ENCODE results near the gene MAP2. TPM values are rescaled to one million over a fixed set of nuclear protein-coding genes. Genes with fewer than 3 reads are reported as not detected.

Gene MAP2
- total and polyA plus RNA-seq, 2 of the 13 experiments (the other 11 are each of a cell fraction or from before 2014, with no cell fraction given) = 0.08 TPM; not detected in 1

DNA sequence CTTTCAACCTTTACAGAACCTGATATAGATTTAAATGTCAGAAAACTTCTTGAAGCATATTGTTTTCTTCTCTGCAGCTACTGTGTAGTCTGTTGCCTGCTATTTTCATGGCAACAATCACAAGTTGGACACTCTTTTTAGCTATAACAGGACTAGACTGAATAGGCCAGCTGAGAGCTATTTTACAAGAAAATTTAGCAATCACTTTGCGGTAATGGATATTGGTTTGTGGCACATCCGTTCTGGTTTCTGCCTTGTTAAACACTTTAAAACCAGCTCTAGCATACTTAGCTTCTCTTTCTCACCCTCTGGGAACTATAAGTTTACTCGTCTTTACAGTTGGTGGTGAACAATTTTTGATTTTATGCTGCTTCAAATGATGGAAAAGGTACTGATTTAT is 125.7 kb downstream of the MAP2 start:
- CTCF ChIA-PET (ENCODE audit: low intra/inter-chr PET ratio, low total read pairs) = no interaction called here
- BruUV-seq (replicated peaks) = no TSS peak
- 31% methylated on average over 3 of the region's 3 CpGs for WGBS (ENCODE audit: low lambda C conversion rate)

More for the DNA sequence above, 125.7 kb downstream of the MAP2 start:
- DNase-seq (ENCODE audit: low spot score) (no peak), FAIRE-seq (no peak), ATAC-seq (no peak)
- H3K9ac ChIP-seq (ENCODE audit: insufficient read depth, low read depth, low read length) = no peak overlapping the region
- no peak overlapping the region for H3K4me2 ChIP-seq (ENCODE audit: low read depth, low read length)
- no peak for TF ChIP-seq ZNF335 (CRISPR knock-in tag; IDR thresholded peaks at IDR 0.05)
- TF ChIP-seq, protein P1, sequence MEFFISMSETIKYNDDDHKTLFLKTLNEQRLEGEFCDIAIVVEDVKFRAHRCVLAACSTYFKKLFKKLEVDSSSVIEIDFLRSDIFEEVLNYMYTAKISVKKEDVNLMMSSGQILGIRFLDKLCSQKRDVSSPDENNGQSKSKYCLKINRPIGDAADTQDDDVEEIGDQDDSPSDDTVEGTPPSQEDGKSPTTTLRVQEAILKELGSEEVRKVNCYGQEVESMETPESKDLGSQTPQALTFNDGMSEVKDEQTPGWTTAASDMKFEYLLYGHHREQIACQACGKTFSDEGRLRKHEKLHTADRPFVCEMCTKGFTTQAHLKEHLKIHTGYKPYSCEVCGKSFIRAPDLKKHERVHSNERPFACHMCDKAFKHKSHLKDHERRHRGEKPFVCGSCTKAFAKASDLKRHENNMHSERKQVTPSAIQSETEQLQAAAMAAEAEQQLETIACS (CRISPR knock-in tag; IDR thresholded peaks at IDR 0.05) = no peak
- no peak for TF ChIP-seq ZNF709 (CRISPR knock-in tag; IDR thresholded peaks at IDR 0.05)
- no peak for TF ChIP-seq TGIF2 (CRISPR knock-in tag; IDR thresholded peaks at IDR 0.05)
- TF ChIP-seq ZMYM4 (CRISPR knock-in tag; IDR thresholded peaks at IDR 0.05) = no peak
- TF ChIP-seq ZNF354B (CRISPR knock-in tag; IDR thresholded peaks at IDR 0.05) = no peak
- TF ChIP-seq MED1 (CRISPR knock-in tag; IDR thresholded peaks at IDR 0.05) = no peak
- TF ChIP-seq CREBL2 (CRISPR knock-in tag; IDR thresholded peaks at IDR 0.05; ENCODE audit: borderline replicate concordance) = no peak
- TF ChIP-seq STAT5B (CRISPR knock-in tag; IDR thresholded peaks at IDR 0.05) = no peak
- TF ChIP-seq ZBTB34 (CRISPR knock-in tag; IDR thresholded peaks at IDR 0.05) = no peak
- TF ChIP-seq HNRNPH1 (optimal IDR thresholded peaks at IDR 0.05; ENCODE audit: low read depth, low read length) = no peak
- TF ChIP-seq, protein P2, sequence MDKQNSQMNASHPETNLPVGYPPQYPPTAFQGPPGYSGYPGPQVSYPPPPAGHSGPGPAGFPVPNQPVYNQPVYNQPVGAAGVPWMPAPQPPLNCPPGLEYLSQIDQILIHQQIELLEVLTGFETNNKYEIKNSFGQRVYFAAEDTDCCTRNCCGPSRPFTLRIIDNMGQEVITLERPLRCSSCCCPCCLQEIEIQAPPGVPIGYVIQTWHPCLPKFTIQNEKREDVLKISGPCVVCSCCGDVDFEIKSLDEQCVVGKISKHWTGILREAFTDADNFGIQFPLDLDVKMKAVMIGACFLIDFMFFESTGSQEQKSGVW (CRISPR knock-in tag; IDR thresholded peaks at IDR 0.05; ENCODE audit: borderline replicate concordance) = no peak
- TF ChIP-seq SOX6 (IDR thresholded peaks at IDR 0.05) = no peak
- TF ChIP-seq SOX6 (CRISPR knock-in tag; IDR thresholded peaks at IDR 0.05) = no peak
- no peak for TF ChIP-seq SALL1 (CRISPR knock-in tag; IDR thresholded peaks at IDR 0.05)
- no peak for TF ChIP-seq PRDM15 (CRISPR knock-in tag; IDR thresholded peaks at IDR 0.05)
- H3K4me3 ChIP-seq (replicated peaks in 1 of 3; ENCODE audit: insufficient read depth in 1 of 3, low read depth in 2 of 3, low read length in 3 of 3) = no peak overlapping the region
- H2AFZ ChIP-seq (ENCODE audit: low read length) = no peak overlapping the region
- in situ Hi-C loops (cut with HindIII; ENCODE audit: extremely low pct_ligation_motif_present, low pct_unique_long_range_greater_than_20kb) = no loop called here
- H4K20me1 ChIP-seq (ENCODE audit: insufficient read depth, low read length) = no peaks in the 10 kb centered on the region
- no peak overlapping the region for H3K27ac ChIP-seq (ENCODE audit: extremely low read length, insufficient read depth, low read length)
- no peaks in the 10 kb centered on the region for H3K36me3 ChIP-seq (replicated peaks in 1 of 2; ENCODE audit: control insufficient read depth in 1 of 2, insufficient read depth in 2 of 2, low read length in 2 of 2)
- intact Hi-C loops (cut with micrococcal nuclease; ENCODE audit: unreplicated experiment) = no loop called here
- H3K27me3 ChIP-seq (ENCODE audit: control insufficient read depth in 1 of 2, insufficient read depth in 2 of 2, low read length in 2 of 2) = no peaks in the 10 kb centered on the region
- POLR2A ChIA-PET = no interaction called here
- H3K79me2 ChIP-seq (ENCODE audit: insufficient read depth, low read length) = no peaks in the 10 kb centered on the region
- H3K4me1 ChIP-seq (ENCODE audit: insufficient read depth, low read length) = no peaks in the 10 kb centered on the region
- no peaks in the 10 kb centered on the region for H3K9me3 ChIP-seq (ENCODE audit: low read length)

All from HepG2 (cell line).